Measurements from ENCODE around the gene DAZAP1.
A peak's percentile ranks its signal among the peaks of the same experiment; 100 is the strongest.
"Not testable (repeated sequence)": the region's sequence is repeated elsewhere in the genome, so short reads cannot be mapped to it uniquely, and the experiment has no call there.

DAZAP1 gene

GRCh38 chr19:1426736-1427135, 19.4 kb downstream of the DAZAP1 start:
- no peak for DNase-seq

- no peak for DNase-seq
These were observed 20.0 kb downstream of the DAZAP1 start for GRCh38 chr19:1427221-1427920.

- DNase-seq, result no peak
These were observed 21.5 kb downstream of the DAZAP1 start for GRCh38 chr19:1428738-1429391.

GRCh38 chr19:1429750-1430149, 22.4 kb downstream of the DAZAP1 start:
- DNase-seq, result no peak

GRCh38 chr19:1430246-1430645, 22.9 kb downstream of the DAZAP1 start:
- DNase-seq, result no peak

- DNase-seq, result no peak
These were observed 24.5 kb downstream of the DAZAP1 start for GRCh38 chr19:1431759-1432506.

- no peak for DNase-seq
These were observed 25.1 kb downstream of the DAZAP1 start for GRCh38 chr19:1432507-1432887.

GRCh38 chr19:1433119-1434039, 26.0 kb downstream of the DAZAP1 start:
- no peak for DNase-seq

- DNase-seq, result no peak
These were observed 26.6 kb downstream of the DAZAP1 start for GRCh38 chr19:1434040-1434366.

GRCh38 chr19:1434577-1435060, 27.2 kb downstream of the DAZAP1 start:
- DNase-seq, result no peak

- DNase-seq, result no peak
These were observed 28.1 kb downstream of the DAZAP1 start for GRCh38 chr19:1435378-1435989.

GRCh38 chr19:1437609-1438008, 30.2 kb downstream of the DAZAP1 start:
- no peak for DNase-seq

- DNase-seq, result peak; percentile 76 to 87
These were observed 30.9 kb downstream of the DAZAP1 start, which contains the start of gene RPS15 for GRCh38 chr19:1438035-1438932. Gene RPS15 (plus strand): TSS chr19:1438396. CDS start chr19:1438426, 30 bp downstream.

- no peak for DNase-seq
These were observed 31.6 kb downstream of the DAZAP1 start for GRCh38 chr19:1438933-1439354.

GRCh38 chr19:1439525-1440417, 32.4 kb downstream of the DAZAP1 start:
- DNase-seq, result not testable (repeated sequence)

- no peak for DNase-seq
These were observed 33.0 kb downstream of the DAZAP1 start for GRCh38 chr19:1440418-1440801.

GRCh38 chr19:1441022-1441426, 33.6 kb downstream of the DAZAP1 start:
- DNase-seq, result no peak

- no peak for DNase-seq
These were observed 34.5 kb downstream of the DAZAP1 start for GRCh38 chr19:1441677-1442438.

All from SW 1271 (cell line).